Gastrocnemius medialis (tissue), 4 donors: ENCODE measurements around the gene CHST1. TPM values are rescaled to one million over a fixed set of nuclear protein-coding genes. Genes with fewer than 3 reads are reported as not detected.

Source experiments
- ATAC-seq, 2 donors: fragments of 150-250 bp; one replicate each; pipeline ENCODE4 v1.9.1; 2016
- DNase-seq, 2 donors: peaks; one replicate each; pipeline ENCODE4 v3.0.0-alpha.2; 2019
- H3K27ac ChIP-seq, 4 donors: fragments of 200-600 bp; sonication (generic); 1 replicate in 1 of 4; 2 replicates in 3 of 4; pipeline ENCODE4 v1.5.1; 2016 to 2018; ENCODE audit warnings: mild to moderate bottlenecking in 2 of 4, moderate library complexity in 1 of 4
- H3K27me3 ChIP-seq, 3 donors: fragments of 200-600 bp; sonication (generic) in 2 of 3; 1 replicate in 1 of 3; 2 replicates in 2 of 3; pipeline versions ENCODE4 v1.5.1 to v1.6.0; 2016 to 2019; ENCODE audit warnings: mild to moderate bottlenecking in 1 of 3, moderate library complexity in 1 of 3
- H3K36me3 ChIP-seq, 2 donors: fragments of 200-600 bp; sonication (generic) in 1 of 2; one replicate each; pipeline ENCODE4 v1.5.1; 2017 to 2018
- H3K4me1 ChIP-seq, 2 donors: fragments of 200-600 bp; sonication (generic) in 1 of 2; one replicate each; pipeline ENCODE4 v1.5.1; 2016 to 2017; ENCODE audit warnings: mild to moderate bottlenecking in 2 of 2
- H3K4me3 ChIP-seq, 4 donors: fragments of 200-600 bp; sonication (generic) in 3 of 4; 1 replicate in 1 of 4; 2 replicates in 3 of 4; pipeline ENCODE4 v1.5.1; 2016 to 2019; ENCODE audit warnings: mild to moderate bottlenecking in 2 of 4
- H3K9me3 ChIP-seq, 3 donors: fragments of 200-600 bp; sonication (generic) in 2 of 3; 1 replicate in 1 of 3; 2 replicates in 2 of 3; pipeline ENCODE4 v1.5.1; 2016 to 2019
- POLR2A ChIP-seq, 2 donors: fragments of 450-650 bp; IDR thresholded peaks; one replicate each; pipeline ENCODE4 v1.6.1; 2017; ENCODE audit warnings: antibody characterized with exemption in 2 of 2, mild to moderate bottlenecking in 2 of 2, moderate library complexity in 2 of 2
- in situ Hi-C, 4 donors: fragments of 200-750 bp; cut with MboI; loops; one replicate each; pipeline versions ENCODE4 v1.15.0 to v1.8.0; 2017; ENCODE audit warnings: low sequenced_read_pairs in 4 of 4
- intact Hi-C: fragments of 100-400 bp; cut with DNase I; formaldehyde crosslinking; loops from one replicate; pipeline ENCODE4 v1.15.1; 2023; ENCODE audit warnings: low total_unique reads
- total RNA-seq, 4 donors: library from RNA; depleted of rRNA; stranded (reverse); fragments of >200 nt; gene quantifications; one replicate each; pipeline versions ENCODE4 v1.1.0 to v1.2.3, GENCODE V29; 2016
- TF ChIP-seq, protein P1 (sequence below), 5 experiments: fragments of 450-650 bp in 3 of 5; fragments of 200-600 bp in 2 of 5; sonication (generic) in 2 of 5; IDR thresholded peaks in 4 of 5; conservative IDR thresholded peaks in 1 of 5; 1 replicate in 4 of 5; 2 replicates in 1 of 5; pipeline ENCODE4 v1.5.1; 2016 to 2019; ENCODE audit warnings: antibody characterized with exemption in 5 of 5, mild to moderate bottlenecking in 3 of 5, moderate library complexity in 3 of 5

The CHST1 gene
- total RNA-seq, 4 donors from 2014 or later, result 4.5 to 5.6 (median 5.0) TPM

DNA sequence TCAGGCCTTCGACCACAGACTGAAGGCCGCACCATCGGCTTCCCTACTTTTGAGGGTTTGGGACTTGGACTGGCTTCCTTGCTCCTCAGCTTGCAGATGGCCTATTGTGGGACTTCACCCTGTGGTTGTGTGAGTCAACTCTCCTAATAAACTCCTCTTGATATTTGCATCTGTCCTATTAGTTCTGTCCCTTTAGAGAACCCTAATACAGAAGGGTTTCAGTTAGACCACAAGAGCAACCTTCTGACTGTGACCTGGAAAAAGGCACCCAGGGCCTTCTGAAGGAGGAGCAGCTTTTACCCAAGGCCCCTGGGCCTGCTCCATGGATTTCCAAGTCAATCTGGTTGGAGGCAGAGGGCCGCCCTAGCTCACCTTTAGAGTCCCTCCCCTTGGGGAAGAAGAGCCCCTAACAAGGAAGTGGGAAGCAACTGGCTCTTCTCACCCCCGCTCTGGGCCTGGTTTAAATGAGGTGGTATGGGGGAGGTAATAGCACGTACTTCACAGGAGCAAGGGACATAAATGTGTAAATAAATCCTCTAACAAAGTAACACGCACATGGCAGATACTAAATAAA lies 11.2 kb upstream of the CHST1 start:
- Histone ChIP-seq H3K27me3 (no peaks in the 10 kb centered on the region), H3K4me1 (no peaks in the 10 kb centered on the region), H3K36me3 (no peaks in the 10 kb centered on the region), H3K27ac (no peak overlapping the region), H3K4me3 (no peak overlapping the region), H3K9me3 (no peaks in the 10 kb centered on the region)
- intact Hi-C loops (no loop called here), in situ Hi-C loops (no loop called here)
- ATAC-seq (no peak), DNase-seq (no peak)
- TF ChIP-seq POLR2A (IDR thresholded peaks at IDR 0.05), result no peak
- TF ChIP-seq, protein P1, sequence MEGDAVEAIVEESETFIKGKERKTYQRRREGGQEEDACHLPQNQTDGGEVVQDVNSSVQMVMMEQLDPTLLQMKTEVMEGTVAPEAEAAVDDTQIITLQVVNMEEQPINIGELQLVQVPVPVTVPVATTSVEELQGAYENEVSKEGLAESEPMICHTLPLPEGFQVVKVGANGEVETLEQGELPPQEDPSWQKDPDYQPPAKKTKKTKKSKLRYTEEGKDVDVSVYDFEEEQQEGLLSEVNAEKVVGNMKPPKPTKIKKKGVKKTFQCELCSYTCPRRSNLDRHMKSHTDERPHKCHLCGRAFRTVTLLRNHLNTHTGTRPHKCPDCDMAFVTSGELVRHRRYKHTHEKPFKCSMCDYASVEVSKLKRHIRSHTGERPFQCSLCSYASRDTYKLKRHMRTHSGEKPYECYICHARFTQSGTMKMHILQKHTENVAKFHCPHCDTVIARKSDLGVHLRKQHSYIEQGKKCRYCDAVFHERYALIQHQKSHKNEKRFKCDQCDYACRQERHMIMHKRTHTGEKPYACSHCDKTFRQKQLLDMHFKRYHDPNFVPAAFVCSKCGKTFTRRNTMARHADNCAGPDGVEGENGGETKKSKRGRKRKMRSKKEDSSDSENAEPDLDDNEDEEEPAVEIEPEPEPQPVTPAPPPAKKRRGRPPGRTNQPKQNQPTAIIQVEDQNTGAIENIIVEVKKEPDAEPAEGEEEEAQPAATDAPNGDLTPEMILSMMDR (IDR thresholded peaks at IDR 0.05 in 4 of 5, conservative IDR thresholded peaks at IDR 0.05 in 1 of 5), result no peak

DNA sequence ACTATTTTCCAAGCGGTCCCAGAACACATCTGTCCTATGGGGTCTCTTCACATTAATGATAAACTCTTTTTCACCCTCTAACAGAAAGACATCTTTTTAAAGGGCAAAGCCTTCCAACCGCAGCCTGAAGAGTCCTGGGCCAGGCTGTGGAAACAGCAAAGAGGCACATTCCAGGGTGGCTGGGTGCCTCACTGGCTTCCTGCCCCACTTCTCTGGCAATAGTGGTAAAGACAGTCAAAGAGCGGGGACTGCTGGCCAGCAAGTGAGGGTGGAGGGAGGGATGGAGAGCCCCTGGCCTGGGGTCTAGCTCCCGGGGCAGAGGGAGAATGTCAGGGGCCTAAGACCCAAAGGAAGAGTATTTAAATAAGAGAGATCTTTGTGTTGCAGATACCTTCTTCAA lies 10.2 kb upstream of the CHST1 start:
- no peaks in the 10 kb centered on the region for H3K9me3 ChIP-seq
- in situ Hi-C loops (no loop called here), intact Hi-C loops (no loop called here)
- H3K36me3 ChIP-seq, result no peaks in the 10 kb centered on the region
- DNase-seq, result no peak
- ATAC-seq, result no peak
- H3K4me1 ChIP-seq, result no peaks in the 10 kb centered on the region
- H3K4me3 ChIP-seq, result no peak overlapping the region
- H3K27ac ChIP-seq, result no peak overlapping the region
- TF ChIP-seq, protein P1 (IDR thresholded peaks at IDR 0.05 in 4 of 5, conservative IDR thresholded peaks at IDR 0.05 in 1 of 5), result no peak
- TF ChIP-seq POLR2A (IDR thresholded peaks at IDR 0.05), result no peak
- no peaks in the 10 kb centered on the region for H3K27me3 ChIP-seq

DNA sequence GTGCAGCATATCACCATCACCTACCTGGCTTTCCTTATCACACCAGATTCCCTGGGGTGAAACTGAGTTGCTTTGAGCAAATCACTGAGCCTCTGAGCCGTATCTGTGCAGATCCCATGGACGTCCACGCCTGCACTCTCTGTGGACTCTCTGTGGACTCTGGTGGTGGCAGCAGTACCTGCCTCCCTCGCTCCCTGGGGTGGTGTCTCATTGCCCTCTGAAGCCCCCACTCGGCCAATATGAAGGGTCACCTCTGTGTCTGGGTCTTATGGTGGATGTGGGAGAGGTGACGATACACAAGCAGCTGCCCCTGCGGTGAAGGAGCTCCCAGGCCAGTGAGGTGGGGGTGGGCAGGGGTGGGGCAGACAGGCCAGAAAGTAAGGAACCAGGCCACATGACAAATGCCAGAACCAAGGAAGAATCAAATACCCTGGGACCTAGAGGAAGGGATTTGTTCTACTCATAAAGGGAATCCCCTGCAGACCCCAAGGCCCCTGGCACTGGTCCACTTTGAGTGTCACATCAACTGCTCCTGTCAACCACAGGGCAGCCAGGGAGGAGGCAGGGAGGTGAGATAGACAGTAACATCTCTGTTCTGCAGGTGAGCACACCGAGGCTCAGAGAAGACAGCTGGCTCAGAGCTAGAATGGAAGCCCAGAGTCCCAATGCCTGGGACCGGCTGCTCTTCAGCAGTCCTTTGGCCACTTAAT lies 9.2 kb upstream of the CHST1 start:
- H3K27ac ChIP-seq, result no peak overlapping the region
- H3K27me3 ChIP-seq, result no peaks in the 10 kb centered on the region
- in situ Hi-C loops, result loop anchor here in 3 of 4 donors (25.0 kb wide), 2 partner anchors 88 to 312 kb away; no protein-coding TSS in a partner anchor
- no peak for ATAC-seq
- intact Hi-C loops, result no loop called here
- no peaks in the 10 kb centered on the region for H3K36me3 ChIP-seq
- DNase-seq, result no peak
- H3K4me3 ChIP-seq, result no peak overlapping the region
- no peaks in the 10 kb centered on the region for H3K4me1 ChIP-seq
- no peaks in the 10 kb centered on the region for H3K9me3 ChIP-seq
- no peak for TF ChIP-seq POLR2A (IDR thresholded peaks at IDR 0.05)
- TF ChIP-seq, protein P1 (IDR thresholded peaks at IDR 0.05 in 4 of 5, conservative IDR thresholded peaks at IDR 0.05 in 1 of 5), result no peak

DNA sequence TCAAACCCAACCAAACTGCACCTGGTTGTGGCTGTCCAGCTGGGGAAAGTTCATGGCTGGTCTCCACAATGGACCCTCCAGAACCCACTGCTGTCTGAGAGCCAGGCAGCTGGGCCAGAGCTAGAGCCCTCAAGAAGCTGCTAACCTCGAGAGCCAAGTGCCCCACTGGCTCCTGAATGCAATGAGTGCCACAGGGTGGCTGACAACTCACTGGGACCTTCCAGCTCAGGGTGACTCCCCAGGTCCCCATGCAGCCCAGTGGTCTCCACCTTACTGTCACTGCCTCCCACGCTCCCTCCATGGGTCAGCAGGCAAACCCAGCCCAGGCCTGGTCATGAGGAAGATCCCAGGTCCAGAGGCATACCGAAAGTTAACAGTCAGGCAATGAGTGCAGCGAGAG lies 8.0 kb upstream of the CHST1 start:
- no peak overlapping the region for H3K4me3 ChIP-seq
- intact Hi-C loops (no loop called here), in situ Hi-C loops (loop anchor here in 3 of 4 donors (25.0 kb wide), 2 partner anchors 89 to 311 kb away; no protein-coding TSS in a partner anchor)
- TF ChIP-seq POLR2A (IDR thresholded peaks at IDR 0.05), result no peak
- TF ChIP-seq, protein P1 (IDR thresholded peaks at IDR 0.05 in 4 of 5, conservative IDR thresholded peaks at IDR 0.05 in 1 of 5), result no peak
- DNase-seq (no peak), ATAC-seq (no peak)
- no peaks in the 10 kb centered on the region for H3K4me1 ChIP-seq
- no peaks in the 10 kb centered on the region for H3K27me3 ChIP-seq
- H3K27ac ChIP-seq, result no peak overlapping the region
- no peaks in the 10 kb centered on the region for H3K9me3 ChIP-seq
- no peaks in the 10 kb centered on the region for H3K36me3 ChIP-seq
